ENCODE data around the gene TBC1D21. TPM values are rescaled to one million over a fixed set of nuclear protein-coding genes. Genes with fewer than 3 reads are reported as not detected.

Gene TBC1D21
- not detected for polyA plus RNA-seq (ENCODE audit: low read depth in 6 of 6)

GRCh38 chr15:73873456-73873855 is at the start of gene TBC1D21:
TBC1D21 (plus strand) TSS chr15:73873564; CDS start chr15:73873710, 146 bp downstream.
- Mint-ChIP-seq H3K4me3 (no peak within 1 kb of the TSS), H3K27me3 (peaks cover 36 to 70% (median 61%) of the 10 kb centered on the region in 3 donors), H3K4me1 (no peaks in the 10 kb centered on the region), H3K36me3 (peaks cover 4 to 12% of the 10 kb centered on the region in 2 donors), H3K9me3 (peaks cover 0 to 7% (median 4%) of the 10 kb centered on the region in 7 donors), H3K27ac (no peak within 1 kb of the TSS)
- ATAC-seq (ENCODE audit: low read depth in 2 of 2) = no peak
- no peak for DNase-seq

GRCh38 chr15:73826711-73827251 is 46.6 kb upstream of the TBC1D21 start:
- H3K9me3 Mint-ChIP-seq = no peaks in the 10 kb centered on the region
- ATAC-seq (ENCODE audit: low read depth in 2 of 2) (no peak), DNase-seq (no peak)
- H3K27ac Mint-ChIP-seq = no peak overlapping the region
- no peaks in the 10 kb centered on the region for H3K36me3 Mint-ChIP-seq
- H3K27me3 Mint-ChIP-seq = peaks cover 24 to 38% (median 34%) of the 10 kb centered on the region in 3 donors
- no peaks in the 10 kb centered on the region for H3K4me1 Mint-ChIP-seq
- H3K4me3 Mint-ChIP-seq = no peak overlapping the region

- Mint-ChIP-seq H3K27ac (no peak overlapping the region), H3K27me3 (peaks cover 30 to 46% (median 37%) of the 10 kb centered on the region in 3 donors), H3K9me3 (no peaks in the 10 kb centered on the region), H3K4me1 (no peaks in the 10 kb centered on the region), H3K36me3 (no peaks in the 10 kb centered on the region), H3K4me3 (no peak overlapping the region)
- ATAC-seq (ENCODE audit: low read depth in 2 of 2) (no peak), DNase-seq (no peak)
Observed at GRCh38 chr15:73829523-73829922, 43.8 kb upstream of the TBC1D21 start.

- ATAC-seq (ENCODE audit: low read depth in 2 of 2) (no peak), DNase-seq (no peak)
- H3K36me3 Mint-ChIP-seq = no peaks in the 10 kb centered on the region
- no peaks in the 10 kb centered on the region for H3K4me1 Mint-ChIP-seq
- H3K27me3 Mint-ChIP-seq = peaks cover 39 to 67% (median 49%) of the 10 kb centered on the region in 3 donors
- H3K9me3 Mint-ChIP-seq = peaks cover 0 to 2% (median 0%) of the 10 kb centered on the region in 7 donors
- peak overlapping the region in 1 of 8 donors; percentile 49 for H3K4me3 Mint-ChIP-seq
- H3K27ac Mint-ChIP-seq = no peak overlapping the region
Observed at GRCh38 chr15:73832657-73833056, 40.7 kb upstream of the TBC1D21 start.

- H3K36me3 Mint-ChIP-seq = no peaks in the 10 kb centered on the region
- DNase-seq (no peak), ATAC-seq (ENCODE audit: low read depth in 2 of 2) (no peak)
- no peaks in the 10 kb centered on the region for H3K4me1 Mint-ChIP-seq
- peaks cover 32 to 65% (median 40%) of the 10 kb centered on the region in 3 donors for H3K27me3 Mint-ChIP-seq
- H3K4me3 Mint-ChIP-seq = no peak overlapping the region
- no peak overlapping the region for H3K27ac Mint-ChIP-seq
- H3K9me3 Mint-ChIP-seq = peaks cover 0 to 2% (median 0%) of the 10 kb centered on the region in 7 donors
Observed at GRCh38 chr15:73836845-73837244, 36.5 kb upstream of the TBC1D21 start.

GRCh38 chr15:73838831-73839426 is 34.4 kb upstream of the TBC1D21 start:
- DNase-seq (no peak), ATAC-seq (ENCODE audit: low read depth in 2 of 2) (no peak)
- H3K36me3 Mint-ChIP-seq = no peaks in the 10 kb centered on the region
- H3K27ac Mint-ChIP-seq = no peak overlapping the region
- no peak overlapping the region for H3K4me3 Mint-ChIP-seq
- no peaks in the 10 kb centered on the region for H3K4me1 Mint-ChIP-seq
- peaks cover 0 to 5% (median 2%) of the 10 kb centered on the region in 7 donors for H3K9me3 Mint-ChIP-seq
- peaks cover 33 to 57% (median 34%) of the 10 kb centered on the region in 3 donors for H3K27me3 Mint-ChIP-seq

GRCh38 chr15:73839699-73840377 is 33.5 kb upstream of the TBC1D21 start:
- Mint-ChIP-seq H3K4me3 (no peak overlapping the region), H3K9me3 (peaks cover 0 to 6% (median 2%) of the 10 kb centered on the region in 7 donors)

GRCh38 chr15:73840771-73841170 is 32.6 kb upstream of the TBC1D21 start:
- Mint-ChIP-seq H3K4me3 (no peak overlapping the region), H3K27me3 (peaks cover 22 to 49% (median 28%) of the 10 kb centered on the region in 3 donors), H3K36me3 (no peaks in the 10 kb centered on the region), H3K9me3 (peaks cover 0 to 6% (median 2%) of the 10 kb centered on the region in 7 donors), H3K27ac (no peak overlapping the region), H3K4me1 (no peaks in the 10 kb centered on the region)
- ATAC-seq (ENCODE audit: low read depth in 2 of 2) = no peak
- DNase-seq = no peak

More at GRCh38 chr15:73839699-73840377, 33.5 kb upstream of the TBC1D21 start:
- H3K27me3 Mint-ChIP-seq = peaks cover 28 to 57% (median 35%) of the 10 kb centered on the region in 3 donors
- no peaks in the 10 kb centered on the region for H3K36me3 Mint-ChIP-seq
- no peak overlapping the region for H3K27ac Mint-ChIP-seq
- no peak for ATAC-seq (ENCODE audit: low read depth in 2 of 2)
- no peak for DNase-seq
- no peaks in the 10 kb centered on the region for H3K4me1 Mint-ChIP-seq

GRCh38 chr15:73841756-73842725 is 31.3 kb upstream of the TBC1D21 start:
- no peak overlapping the region for H3K4me3 Mint-ChIP-seq
- H3K36me3 Mint-ChIP-seq = no peaks in the 10 kb centered on the region
- H3K9me3 Mint-ChIP-seq = peaks cover 0 to 6% (median 2%) of the 10 kb centered on the region in 7 donors
- ATAC-seq (ENCODE audit: low read depth in 2 of 2) (no peak), DNase-seq (no peak)
- no peaks in the 10 kb centered on the region for H3K4me1 Mint-ChIP-seq
- H3K27me3 Mint-ChIP-seq = peaks cover 19 to 36% (median 21%) of the 10 kb centered on the region in 3 donors
- no peak overlapping the region for H3K27ac Mint-ChIP-seq

GRCh38 chr15:73843787-73844186 is 29.6 kb upstream of the TBC1D21 start:
- Mint-ChIP-seq H3K4me1 (no peaks in the 10 kb centered on the region), H3K9me3 (peaks cover 0 to 6% (median 2%) of the 10 kb centered on the region in 7 donors), H3K36me3 (no peaks in the 10 kb centered on the region), H3K27ac (no peak overlapping the region), H3K4me3 (no peak overlapping the region), H3K27me3 (peaks cover 20 to 42% (median 24%) of the 10 kb centered on the region in 3 donors)
- DNase-seq = no peak
- ATAC-seq (ENCODE audit: low read depth in 2 of 2) = no peak

- DNase-seq = no peak
- Mint-ChIP-seq H3K4me3 (no peak overlapping the region), H3K27me3 (peaks cover 23 to 36% (median 24%) of the 10 kb centered on the region in 3 donors), H3K27ac (no peak overlapping the region), H3K9me3 (peaks cover 0 to 6% (median 2%) of the 10 kb centered on the region in 7 donors), H3K36me3 (no peaks in the 10 kb centered on the region), H3K4me1 (no peaks in the 10 kb centered on the region)
- no peak for ATAC-seq (ENCODE audit: low read depth in 2 of 2)
Observed at GRCh38 chr15:73844356-73844755, 29.0 kb upstream of the TBC1D21 start.

GRCh38 chr15:73845507-73845906 is 27.9 kb upstream of the TBC1D21 start:
- H3K27me3 Mint-ChIP-seq = peaks cover 19 to 35% (median 19%) of the 10 kb centered on the region in 3 donors
- ATAC-seq (ENCODE audit: low read depth in 2 of 2) (no peak), DNase-seq (no peak)
- no peak overlapping the region for H3K4me3 Mint-ChIP-seq
- H3K36me3 Mint-ChIP-seq = no peaks in the 10 kb centered on the region
- no peaks in the 10 kb centered on the region for H3K4me1 Mint-ChIP-seq
- H3K27ac Mint-ChIP-seq = no peak overlapping the region
- H3K9me3 Mint-ChIP-seq = peaks cover 0 to 6% (median 2%) of the 10 kb centered on the region in 7 donors

GRCh38 chr15:73845907-73846306 is 27.5 kb upstream of the TBC1D21 start:
- H3K36me3 Mint-ChIP-seq = no peaks in the 10 kb centered on the region
- H3K9me3 Mint-ChIP-seq = peaks cover 0 to 6% (median 2%) of the 10 kb centered on the region in 7 donors
- no peak overlapping the region for H3K27ac Mint-ChIP-seq
- H3K4me3 Mint-ChIP-seq = no peak overlapping the region
- ATAC-seq (ENCODE audit: low read depth in 2 of 2) (no peak), DNase-seq (no peak)
- H3K4me1 Mint-ChIP-seq = no peaks in the 10 kb centered on the region
- H3K27me3 Mint-ChIP-seq = peaks cover 17 to 34% (median 20%) of the 10 kb centered on the region in 3 donors
